GM21367 (cell line): ENCODE results near the gene SEPTIN1.

Source experiments
- ATAC-seq: cut with Tn5 transposase; IDR thresholded peaks from one replicate; pipeline ENCODE4 v1.9.1; 2021; ENCODE audit not compliant: unreplicated experiment

The SEPTIN1 gene

GRCh38 chr16:30377050-30377811 lies 5.1 kb downstream of the SEPTIN1 start:
- no peak for ATAC-seq

- ATAC-seq, result no peak
Observed at GRCh38 chr16:30376461-30376902, 5.9 kb downstream of the SEPTIN1 start.

- no peak for ATAC-seq
Observed at GRCh38 chr16:30375864-30376263, 6.5 kb downstream of the SEPTIN1 start.

GRCh38 chr16:30374538-30374937 lies 7.8 kb downstream of the SEPTIN1 start, which contains the start of gene MYL11:
Gene MYL11 (plus strand): TSS chr16:30374802. CDS start chr16:30374858, 56 bp downstream.
- ATAC-seq, result no peak

- no peak for ATAC-seq
Observed at GRCh38 chr16:30372725-30373124, 9.6 kb downstream of the SEPTIN1 start.

- no peak for ATAC-seq
Observed at GRCh38 chr16:30372038-30372712, 10.2 kb downstream of the SEPTIN1 start.

GRCh38 chr16:30371248-30371816 lies 11.0 kb downstream of the SEPTIN1 start:
- ATAC-seq, result no peak

GRCh38 chr16:30370456-30371247 lies 11.7 kb downstream of the SEPTIN1 start, which contains the start of gene TBC1D10B:
Gene TBC1D10B (minus strand): TSS chr16:30370494. CDS start chr16:30370183, 311 bp downstream.
- peak; percentile 63 for ATAC-seq

GRCh38 chr16:30369938-30370455 lies 12.4 kb downstream of the SEPTIN1 start:
- no peak for ATAC-seq

- ATAC-seq, result no peak
Observed at GRCh38 chr16:30369091-30369937, 13.0 kb downstream of the SEPTIN1 start.

- no peak for ATAC-seq
Observed at GRCh38 chr16:30368792-30369090, 13.6 kb downstream of the SEPTIN1 start.

GRCh38 chr16:30368122-30368791 lies 14.1 kb downstream of the SEPTIN1 start:
- no peak for ATAC-seq

- ATAC-seq, result no peak
Observed at GRCh38 chr16:30367349-30368009, 14.9 kb downstream of the SEPTIN1 start.

GRCh38 chr16:30366511-30366910 lies 15.8 kb downstream of the SEPTIN1 start:
- ATAC-seq, result no peak

- ATAC-seq, result no peak
Observed at GRCh38 chr16:30365200-30365599, 17.2 kb downstream of the SEPTIN1 start.

GRCh38 chr16:30361180-30361579 lies 21.2 kb downstream of the SEPTIN1 start:
- no peak for ATAC-seq

GRCh38 chr16:30359871-30360170 lies 22.5 kb downstream of the SEPTIN1 start:
- no peak for ATAC-seq

- ATAC-seq, result no peak
Observed at GRCh38 chr16:30358990-30359870, 23.1 kb downstream of the SEPTIN1 start.
